ENCODE results near the gene LETM1. TPM values are rescaled to one million over a fixed set of nuclear protein-coding genes. Genes with fewer than 3 reads are reported as not detected.

The LETM1 gene
- total and polyA plus RNA-seq, 2 of the 13 experiments (the other 11 are each of a cell fraction or from before 2014, with no cell fraction given), result 9.7 to 41.6 TPM

GRCh38 chr4:1826531-1827350, 29.2 kb downstream of the LETM1 start:
- in situ Hi-C loops (cut with HindIII; ENCODE audit: extremely low pct_ligation_motif_present, low pct_unique_long_range_greater_than_20kb) (no loop called here), intact Hi-C loops (cut with micrococcal nuclease; ENCODE audit: unreplicated experiment) (no loop called here)
- CTCF ChIA-PET (ENCODE audit: low intra/inter-chr PET ratio, low total read pairs), result no interaction called here
- Histone ChIP-seq H3K4me2 (ENCODE audit: low read depth, low read length) (no peak overlapping the region), H2AFZ (ENCODE audit: low read length) (no peak overlapping the region), H3K9me3 (ENCODE audit: low read length) (no peaks in the 10 kb centered on the region), H3K27ac (ENCODE audit: extremely low read length, insufficient read depth, low read length) (peak overlapping the region; percentile 59), H3K9ac (ENCODE audit: insufficient read depth, low read depth, low read length) (no peak overlapping the region), H4K20me1 (ENCODE audit: insufficient read depth, low read length) (no peaks in the 10 kb centered on the region), H3K4me1 (ENCODE audit: insufficient read depth, low read length) (peaks cover 36% of the 10 kb centered on the region), H3K27me3 (ENCODE audit: control insufficient read depth in 1 of 2, insufficient read depth in 2 of 2, low read length in 2 of 2) (no peaks in the 10 kb centered on the region), H3K36me3 (replicated peaks in 1 of 2; ENCODE audit: control insufficient read depth in 1 of 2, insufficient read depth in 2 of 2, low read length in 2 of 2) (peaks cover 23 to 37% of the 10 kb centered on the region in 2 experiments; a peak in 4 of 5 replicates), H3K4me3 (replicated peaks in 1 of 3; ENCODE audit: insufficient read depth in 1 of 3, low read depth in 2 of 3, low read length in 3 of 3) (no peak overlapping the region), H3K79me2 (ENCODE audit: insufficient read depth, low read length) (no peaks in the 10 kb centered on the region)
- DNase-seq (ENCODE audit: low spot score) (no peak), ATAC-seq (peak; percentile 17), FAIRE-seq (no peak)
- 96% methylated on average over 29 of the region's 30 CpGs for WGBS (ENCODE audit: low lambda C conversion rate)
- BruUV-seq (replicated peaks), result no TSS peak
- POLR2A ChIA-PET, result no interaction called here
- TF ChIP-seq FOXA3 (CRISPR knock-in tag; IDR thresholded peaks at IDR 0.05) (no peak), ATF1 (CRISPR knock-in tag; IDR thresholded peaks at IDR 0.05) (no peak), NR0B2 (CRISPR knock-in tag; IDR thresholded peaks at IDR 0.05) (no peak), KDM4B (CRISPR knock-in tag; IDR thresholded peaks at IDR 0.05) (no peak), LBX2 (CRISPR knock-in tag; IDR thresholded peaks at IDR 0.05; ENCODE audit: borderline replicate concordance) (no peak), ZNF414 (CRISPR knock-in tag; IDR thresholded peaks at IDR 0.05) (no peak), ARNTL (CRISPR knock-in tag; IDR thresholded peaks at IDR 0.05) (no peak), REL (CRISPR knock-in tag; conservative IDR thresholded peaks at IDR 0.05) (no peak), RFX5 (IDR thresholded peaks at IDR 0.05; ENCODE audit: low read depth, low read length) (no peak), ZNF274 (CRISPR knock-in tag; IDR thresholded peaks at IDR 0.05) (0 out of 2 replicates have a peak, but pooled peaks have one; percentile 55), ZBTB39 (CRISPR knock-in tag; IDR thresholded peaks at IDR 0.05) (no peak), AGO2 (optimal IDR thresholded peaks at IDR 0.05; ENCODE audit: low read depth, low read length) (peak; percentile 24), WIZ (CRISPR knock-in tag; IDR thresholded peaks at IDR 0.05) (no peak)
- TF ChIP-seq, protein P1, sequence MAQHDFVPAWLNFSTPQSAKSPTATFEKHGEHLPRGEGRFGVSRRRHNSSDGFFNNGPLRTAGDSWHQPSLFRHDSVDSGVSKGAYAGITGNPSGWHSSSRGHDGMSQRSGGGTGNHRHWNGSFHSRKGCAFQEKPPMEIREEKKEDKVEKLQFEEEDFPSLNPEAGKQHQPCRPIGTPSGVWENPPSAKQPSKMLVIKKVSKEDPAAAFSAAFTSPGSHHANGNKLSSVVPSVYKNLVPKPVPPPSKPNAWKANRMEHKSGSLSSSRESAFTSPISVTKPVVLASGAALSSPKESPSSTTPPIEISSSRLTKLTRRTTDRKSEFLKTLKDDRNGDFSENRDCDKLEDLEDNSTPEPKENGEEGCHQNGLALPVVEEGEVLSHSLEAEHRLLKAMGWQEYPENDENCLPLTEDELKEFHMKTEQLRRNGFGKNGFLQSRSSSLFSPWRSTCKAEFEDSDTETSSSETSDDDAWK (CRISPR knock-in tag; IDR thresholded peaks at IDR 0.05), result no peak
